Measurements from ENCODE around the gene MAPK8. TPM values are rescaled to one million over a fixed set of nuclear protein-coding genes. Genes with fewer than 3 reads are reported as not detected.

The MAPK8 gene
- total RNA-seq, 4 donors from 2014 or later, result 13.6 to 182 (median 41.7) TPM

DNA sequence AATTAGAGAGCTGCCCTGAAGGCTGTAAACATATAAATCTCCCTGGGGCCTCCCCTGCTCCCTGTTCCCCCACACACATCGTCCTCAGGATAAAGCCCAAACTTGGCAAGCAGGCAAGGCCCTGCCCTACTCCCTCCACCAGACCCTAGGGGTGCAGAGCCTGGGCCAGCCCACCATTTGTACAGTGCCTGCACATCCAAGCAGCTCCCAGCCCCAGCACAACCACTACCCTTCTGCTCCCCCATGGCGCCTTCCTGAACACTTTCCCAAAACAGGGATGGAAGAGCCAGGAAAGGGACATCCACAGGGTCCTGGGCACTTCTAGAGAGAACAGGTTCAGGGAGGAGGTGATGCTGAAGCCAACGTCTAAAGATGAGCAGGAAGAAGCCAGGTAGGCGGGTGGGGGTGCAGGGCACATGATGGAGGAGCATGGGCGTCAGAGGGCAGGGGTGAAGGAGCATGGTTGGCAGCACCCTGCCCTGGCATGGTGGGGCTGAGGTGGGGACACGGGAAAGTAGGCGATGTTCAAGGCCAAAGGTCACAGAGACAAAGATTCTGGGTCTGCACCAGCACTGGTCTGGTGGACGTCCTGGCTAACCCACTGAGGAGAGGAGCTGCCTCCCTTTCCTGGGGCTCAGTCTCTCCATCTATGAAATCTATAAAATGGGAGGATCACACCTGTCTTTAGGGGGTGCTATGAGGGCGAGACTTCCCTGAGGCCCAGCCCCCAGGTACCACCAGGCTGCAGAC lies 157.8 kb downstream of the MAPK8 start:
- Histone ChIP-seq H3K27me3 (no peaks in the 10 kb centered on the region), H3K36me3 (no peaks in the 10 kb centered on the region), H3K27ac (peak overlapping the region; percentile 5 to 30), H3K4me1 (peaks cover 0 to 5% of the 10 kb centered on the region in 2 donors), H3K4me3 (no peak overlapping the region), H3K9me3 (no peaks in the 10 kb centered on the region)
- TF ChIP-seq, protein P1, sequence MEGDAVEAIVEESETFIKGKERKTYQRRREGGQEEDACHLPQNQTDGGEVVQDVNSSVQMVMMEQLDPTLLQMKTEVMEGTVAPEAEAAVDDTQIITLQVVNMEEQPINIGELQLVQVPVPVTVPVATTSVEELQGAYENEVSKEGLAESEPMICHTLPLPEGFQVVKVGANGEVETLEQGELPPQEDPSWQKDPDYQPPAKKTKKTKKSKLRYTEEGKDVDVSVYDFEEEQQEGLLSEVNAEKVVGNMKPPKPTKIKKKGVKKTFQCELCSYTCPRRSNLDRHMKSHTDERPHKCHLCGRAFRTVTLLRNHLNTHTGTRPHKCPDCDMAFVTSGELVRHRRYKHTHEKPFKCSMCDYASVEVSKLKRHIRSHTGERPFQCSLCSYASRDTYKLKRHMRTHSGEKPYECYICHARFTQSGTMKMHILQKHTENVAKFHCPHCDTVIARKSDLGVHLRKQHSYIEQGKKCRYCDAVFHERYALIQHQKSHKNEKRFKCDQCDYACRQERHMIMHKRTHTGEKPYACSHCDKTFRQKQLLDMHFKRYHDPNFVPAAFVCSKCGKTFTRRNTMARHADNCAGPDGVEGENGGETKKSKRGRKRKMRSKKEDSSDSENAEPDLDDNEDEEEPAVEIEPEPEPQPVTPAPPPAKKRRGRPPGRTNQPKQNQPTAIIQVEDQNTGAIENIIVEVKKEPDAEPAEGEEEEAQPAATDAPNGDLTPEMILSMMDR (IDR thresholded peaks at IDR 0.05), result no peak
- no peak for TF ChIP-seq POLR2A (IDR thresholded peaks at IDR 0.05)
- intact Hi-C loops (cut with DNase I; ENCODE audit: low total_unique reads), result no loop called here
- DNase-seq, result peak in 1 of 2 donors; percentile 13

DNA sequence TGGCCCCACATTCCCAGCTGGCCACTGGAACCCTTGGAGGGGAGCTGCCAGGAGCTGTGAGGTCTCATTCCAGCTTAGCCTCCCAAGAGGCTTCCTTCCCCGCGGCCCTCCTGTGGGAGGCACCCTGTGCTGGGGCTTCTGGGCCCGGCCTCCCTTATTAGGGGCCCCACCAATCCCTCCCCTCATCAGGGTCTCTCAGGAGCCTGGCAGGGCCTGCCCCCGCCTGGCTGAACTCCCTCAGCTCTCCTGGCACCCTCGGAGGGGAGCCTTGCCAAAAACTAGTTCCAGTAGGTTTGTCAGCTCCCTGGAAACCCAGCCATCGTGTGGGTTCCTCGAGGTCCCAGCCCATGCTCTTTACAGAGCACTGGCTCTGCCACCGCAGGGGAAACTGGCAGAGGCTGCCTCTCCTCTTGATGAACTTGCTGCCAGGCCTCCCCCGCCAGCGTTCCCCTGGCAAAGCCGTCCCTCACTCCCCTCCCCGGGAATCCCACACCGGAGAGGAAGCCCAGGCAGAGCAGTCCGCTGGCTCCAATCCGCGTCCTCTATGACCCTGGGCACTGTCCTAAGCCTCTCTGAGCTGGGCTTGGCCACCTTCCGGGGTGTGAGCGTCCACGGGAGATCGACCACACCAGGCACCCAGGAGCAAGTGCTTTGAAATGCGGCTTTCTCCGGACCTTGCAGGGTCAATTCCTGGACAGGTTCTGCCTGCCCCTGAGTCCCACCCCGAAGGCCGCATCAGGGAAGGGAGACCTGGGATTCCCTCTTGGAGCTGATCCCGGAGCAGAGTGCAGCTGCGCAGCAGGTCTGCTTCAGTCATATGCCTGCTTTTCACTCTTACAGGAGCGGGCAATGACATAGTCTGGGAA lies 158.6 kb downstream of the MAPK8 start:
- peak in 1 of 2 donors; percentile 22 for DNase-seq
- TF ChIP-seq, protein P1 (IDR thresholded peaks at IDR 0.05), result no peak
- no peak for TF ChIP-seq POLR2A (IDR thresholded peaks at IDR 0.05)
- Histone ChIP-seq H3K36me3 (no peaks in the 10 kb centered on the region), H3K4me3 (no peak overlapping the region), H3K4me1 (peaks cover 0 to 5% of the 10 kb centered on the region in 2 donors), H3K27ac (peak overlapping the region; percentile 5 to 30), H3K9me3 (no peaks in the 10 kb centered on the region), H3K27me3 (no peaks in the 10 kb centered on the region)
- intact Hi-C loops (cut with DNase I; ENCODE audit: low total_unique reads), result no loop called here

DNA sequence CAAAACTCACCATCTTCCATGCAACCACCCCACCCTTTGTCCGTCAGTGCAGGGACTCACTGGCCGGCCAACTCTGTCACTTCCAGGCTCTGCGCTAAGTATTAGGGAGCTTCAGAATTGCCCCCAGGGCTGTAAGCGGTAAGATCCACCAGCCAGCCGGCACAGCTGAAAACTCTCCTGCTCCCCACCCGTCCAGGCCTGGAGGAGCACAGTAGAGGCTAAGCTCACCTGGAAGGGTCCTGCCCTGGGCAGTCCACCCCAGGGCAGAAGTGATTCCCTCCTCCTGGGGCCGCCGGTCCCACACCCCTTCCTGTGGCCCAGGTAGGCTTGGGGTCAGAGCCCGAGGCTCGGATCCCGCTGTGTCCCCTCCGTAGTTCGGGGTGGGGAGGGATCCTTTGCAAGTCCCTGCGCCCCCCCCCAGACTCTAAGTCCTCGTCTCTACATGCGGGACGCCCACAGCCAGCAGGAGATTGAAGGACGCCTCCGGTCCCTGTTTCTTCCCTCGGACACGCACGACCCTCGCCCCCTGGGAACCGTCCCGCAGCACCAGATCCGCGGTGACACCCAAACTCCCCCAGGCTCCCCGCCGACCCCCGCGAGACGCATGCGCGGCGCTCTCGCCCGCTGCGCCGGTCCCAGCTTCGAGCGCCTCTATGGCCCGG lies 159.5 kb downstream of the MAPK8 start:
- no peak overlapping the region for H3K27ac ChIP-seq
- DNase-seq, result peak in 1 of 2 donors; percentile 7
- peaks cover 0 to 5% of the 10 kb centered on the region in 2 donors for H3K4me1 ChIP-seq
- no peaks in the 10 kb centered on the region for H3K27me3 ChIP-seq
- intact Hi-C loops (cut with DNase I; ENCODE audit: low total_unique reads), result no loop called here
- no peaks in the 10 kb centered on the region for H3K36me3 ChIP-seq
- H3K4me3 ChIP-seq, result no peak overlapping the region
- H3K9me3 ChIP-seq, result no peaks in the 10 kb centered on the region
- TF ChIP-seq POLR2A (IDR thresholded peaks at IDR 0.05), result no peak
- TF ChIP-seq, protein P1 (IDR thresholded peaks at IDR 0.05), result no peak

DNA sequence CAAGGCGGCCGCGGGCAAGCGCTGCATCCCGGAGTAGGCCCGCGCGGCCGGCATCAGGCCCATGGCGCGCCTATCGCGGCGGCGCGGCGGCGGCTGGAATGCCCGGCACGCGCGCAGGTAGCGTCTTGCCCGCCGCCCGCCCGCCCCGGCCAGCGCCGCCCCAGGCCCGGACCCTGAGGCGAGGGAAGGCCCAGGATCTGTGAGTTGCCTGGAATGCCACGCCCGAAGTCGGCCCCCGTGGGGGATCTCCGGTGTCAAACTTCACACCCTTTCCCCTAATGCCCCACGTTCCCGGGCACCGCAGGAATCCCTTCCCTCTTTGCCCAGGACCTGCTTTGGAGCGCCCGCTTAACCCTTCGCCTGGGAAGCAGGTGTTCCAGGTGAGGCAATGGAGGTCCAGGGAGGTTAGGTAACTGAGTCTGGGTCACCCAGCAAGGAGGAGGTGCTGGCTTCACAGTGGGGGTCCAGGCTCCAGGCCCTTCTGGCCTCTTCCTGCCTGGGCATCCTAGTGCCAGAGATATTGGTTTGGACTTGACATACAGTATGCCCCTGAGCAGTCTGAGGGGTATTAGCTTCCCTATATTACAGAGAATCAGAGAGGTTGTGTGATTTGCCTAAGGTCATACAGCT lies 160.2 kb downstream of the MAPK8 start:
- no peaks in the 10 kb centered on the region for H3K36me3 ChIP-seq
- intact Hi-C loops (cut with DNase I; ENCODE audit: low total_unique reads), result no loop called here
- H3K4me3 ChIP-seq, result no peak overlapping the region
- peak in 1 of 2 donors; percentile 6 for DNase-seq
- no peaks in the 10 kb centered on the region for H3K9me3 ChIP-seq
- no peak overlapping the region for H3K27ac ChIP-seq
- TF ChIP-seq POLR2A (IDR thresholded peaks at IDR 0.05), result no peak
- TF ChIP-seq, protein P1 (IDR thresholded peaks at IDR 0.05), result no peak
- peaks cover 0 to 5% of the 10 kb centered on the region in 2 donors for H3K4me1 ChIP-seq
- H3K27me3 ChIP-seq, result no peaks in the 10 kb centered on the region
